Colonic mucosa (tissue), 4 donors: ENCODE results near the gene DRAXIN. TPM values are rescaled to one million over a fixed set of nuclear protein-coding genes. Genes with fewer than 3 reads are reported as not detected.

Source experiments
- DNase-seq: peaks from one replicate; pipeline ENCODE4 v3.0.0-alpha.2; 2020
- H3K27ac ChIP-seq: fragments of 200-600 bp; one replicate; pipeline ENCODE4 v1.8.0; 2021
- H3K27me3 ChIP-seq: fragments of 200-600 bp; one replicate; pipeline ENCODE4 v1.8.0; 2021
- H3K36me3 ChIP-seq: fragments of 200-600 bp; one replicate; pipeline ENCODE4 v1.8.0; 2021
- H3K4me1 ChIP-seq: fragments of 200-600 bp; one replicate; pipeline ENCODE4 v1.8.0; 2021; ENCODE audit warnings: mild to moderate bottlenecking
- H3K4me3 ChIP-seq: fragments of 200-600 bp; one replicate; pipeline ENCODE4 v1.8.0; 2021
- H3K9ac ChIP-seq, 2 donors: one replicate each; pipeline ENCODE4 v1.7.0; 2013; ENCODE audit warnings: control low read depth in 2 of 2, low read depth in 2 of 2, low read length in 2 of 2
- H3K9me3 ChIP-seq: fragments of 200-600 bp; one replicate; pipeline ENCODE4 v1.8.0; 2021
- CTCF ChIP-seq: fragments of 200-600 bp; IDR thresholded peaks from one replicate; pipeline ENCODE4 v1.8.0; 2022; ENCODE audit warnings: antibody characterized with exemption, mild to moderate bottlenecking
- intact Hi-C: fragments of 100-400 bp; cut with DNase I; formaldehyde crosslinking; loops from one replicate; pipeline ENCODE4 v1.14.1; 2022
- total RNA-seq, 2 donors: library from RNA; stranded (reverse); fragmentation: NEBNext Ultra II Directional in 1 of 2; extraction: Animal tissue kit (Norgen Biotek cat#: 25700) in 1 of 2; gene quantifications; one replicate each; pipeline ENCODE4 v1.2.1, GENCODE V29; 2021
- donor health status: healthy.
- donor health status: DM: no; HTN: no; CAD: no.
- donor health status: DM: no; HTN: no; CAD: no.

DRAXIN gene
- total RNA-seq, 2 donors from 2014 or later: 0.05 TPM

DNA sequence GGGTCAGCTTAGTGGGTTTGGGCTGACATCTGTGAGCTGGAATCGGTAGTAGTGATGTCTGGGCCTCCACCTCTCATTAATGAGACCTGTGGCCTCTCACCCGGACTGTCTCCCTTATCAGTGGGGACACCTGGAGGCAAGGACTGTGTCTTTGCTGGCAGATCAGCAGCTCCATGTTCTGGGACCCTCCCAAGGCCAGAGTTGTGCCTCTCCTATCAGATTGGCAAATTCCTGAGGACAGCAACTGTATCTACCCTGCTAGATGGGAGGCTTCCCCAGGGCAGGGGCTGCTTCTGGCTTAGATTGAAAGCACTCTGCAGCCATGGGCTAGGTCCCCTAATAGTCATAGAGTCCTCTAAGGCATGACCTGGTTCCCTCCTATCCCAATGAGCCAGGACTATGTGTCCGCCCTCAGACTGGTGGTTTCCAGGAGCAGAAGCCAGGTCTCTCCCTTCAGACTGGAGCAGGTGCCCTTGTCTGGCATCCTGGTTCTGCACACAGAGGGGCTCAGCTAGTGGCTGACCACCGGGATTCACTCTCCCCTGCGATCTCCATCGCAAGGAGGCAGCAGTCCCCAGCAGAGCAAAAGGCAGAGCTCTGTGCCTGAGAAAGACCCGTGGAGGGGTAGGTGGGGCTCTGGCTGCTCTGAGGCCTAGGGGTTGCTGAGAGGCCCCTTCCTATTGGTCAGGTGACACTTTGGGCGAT lies 5.8 kb downstream of the DRAXIN start:
- H3K9me3 ChIP-seq: no peaks in the 10 kb centered on the region

DNA sequence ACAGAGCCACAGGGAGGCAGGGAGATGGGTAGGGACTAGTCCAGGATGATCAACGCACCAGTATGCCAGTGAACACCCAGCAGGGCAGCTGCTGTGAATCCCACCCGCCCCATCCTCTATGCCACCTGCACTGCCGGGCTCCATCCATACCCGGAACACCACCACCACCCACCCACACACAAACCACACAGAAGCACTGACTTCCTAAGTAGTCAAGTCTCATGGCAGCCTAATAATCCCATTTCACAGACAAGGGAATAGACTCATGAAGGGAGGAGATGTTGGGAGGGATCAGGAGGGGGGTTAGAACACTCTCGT lies 6.3 kb downstream of the DRAXIN start:
- peaks cover 13% of the 10 kb centered on the region for H3K27me3 ChIP-seq
- TF ChIP-seq CTCF: no peak
- H3K9ac ChIP-seq: no peak overlapping the region
- H3K36me3 ChIP-seq: no peaks in the 10 kb centered on the region
- no peaks in the 10 kb centered on the region for H3K9me3 ChIP-seq
- H3K4me1 ChIP-seq: no peaks in the 10 kb centered on the region
- no peak overlapping the region for H3K27ac ChIP-seq
- H3K4me3 ChIP-seq: no peak overlapping the region
- intact Hi-C loops: no loop called here
- DNase-seq: no peak

More for the DNA sequence above, 5.8 kb downstream of the DRAXIN start:
- H3K36me3 ChIP-seq: no peaks in the 10 kb centered on the region
- no peak overlapping the region for H3K4me3 ChIP-seq
- intact Hi-C loops: no loop called here
- no peaks in the 10 kb centered on the region for H3K4me1 ChIP-seq
- no peak overlapping the region for H3K27ac ChIP-seq
- H3K27me3 ChIP-seq: peaks cover 16% of the 10 kb centered on the region
- H3K9ac ChIP-seq: no peak overlapping the region
- DNase-seq: no peak
- TF ChIP-seq CTCF: no peak

DNA sequence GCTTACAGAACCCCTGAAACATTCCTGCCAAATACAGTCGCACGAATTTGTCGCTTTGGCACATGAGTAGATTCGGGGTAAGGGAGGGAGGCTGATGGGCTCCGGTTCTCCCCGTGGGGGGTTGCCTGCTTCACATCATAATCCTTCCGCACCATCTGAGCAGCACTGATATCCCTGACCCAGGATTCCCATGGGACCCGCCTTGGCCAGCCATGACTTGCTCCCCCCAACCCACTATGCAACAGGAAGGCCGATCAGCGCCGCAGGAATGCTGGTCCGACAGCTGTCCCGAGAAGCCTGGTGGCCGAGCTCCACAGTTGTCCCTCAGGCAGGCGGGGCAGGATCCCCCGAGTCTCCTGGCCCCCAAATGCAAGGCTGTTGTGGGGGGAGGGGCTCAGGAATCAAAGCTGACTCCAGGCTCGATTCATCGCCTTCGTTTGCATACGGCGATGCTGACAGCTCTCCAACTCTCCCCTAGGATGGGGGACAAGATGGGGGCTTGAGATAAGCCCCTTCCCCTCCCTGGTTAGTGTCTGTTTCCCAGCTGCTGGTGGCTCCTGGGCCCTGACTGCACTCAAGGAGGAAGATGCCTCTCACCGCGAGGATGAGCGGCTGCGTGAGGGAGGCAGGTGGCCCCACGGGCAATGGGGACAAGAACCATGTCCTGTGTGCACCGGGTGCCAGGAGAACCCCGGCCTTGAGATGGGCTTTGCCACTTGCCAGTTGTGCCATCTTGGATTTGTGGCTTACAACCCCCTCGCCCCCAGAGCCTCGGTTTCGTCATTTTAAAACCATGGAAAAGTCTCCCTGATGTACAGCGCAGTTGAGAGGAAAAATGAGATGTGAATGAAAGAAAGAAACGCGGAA lies 9.3 kb downstream of the DRAXIN start:
- H3K9me3 ChIP-seq: no peaks in the 10 kb centered on the region
- H3K4me3 ChIP-seq: no peak overlapping the region
- H3K27me3 ChIP-seq: no peaks in the 10 kb centered on the region
- intact Hi-C loops: no loop called here
- no peak overlapping the region for H3K27ac ChIP-seq
- TF ChIP-seq CTCF: no peak
- DNase-seq: no peak
- no peaks in the 10 kb centered on the region for H3K4me1 ChIP-seq
- H3K9ac ChIP-seq: no peak overlapping the region
- no peaks in the 10 kb centered on the region for H3K36me3 ChIP-seq

DNA sequence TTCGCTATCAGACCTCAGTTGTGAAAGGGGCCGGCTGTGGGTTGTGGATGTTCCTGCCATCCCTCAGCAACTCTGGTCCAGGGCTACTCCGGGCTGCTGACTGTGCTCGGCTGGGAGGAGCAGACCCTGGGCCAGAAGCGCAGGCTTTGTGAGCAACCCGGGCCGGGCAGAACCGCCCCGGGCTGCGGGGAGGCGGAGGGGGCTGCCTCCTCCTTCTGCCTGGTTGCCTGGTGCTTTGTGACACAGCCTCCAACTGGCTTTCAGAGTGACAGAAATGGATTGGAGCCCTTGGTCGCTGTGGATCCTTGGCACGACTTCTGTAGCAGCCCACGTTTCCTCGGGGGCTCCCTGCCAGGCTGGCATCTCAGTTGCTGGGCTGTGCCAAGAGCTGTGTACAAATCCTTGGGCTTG lies 10.0 kb downstream of the DRAXIN start:
- Histone ChIP-seq H3K36me3 (no peaks in the 10 kb centered on the region), H3K4me3 (no peak overlapping the region), H3K27ac (no peak overlapping the region), H3K4me1 (no peaks in the 10 kb centered on the region), H3K9me3 (no peaks in the 10 kb centered on the region), H3K27me3 (no peaks in the 10 kb centered on the region), H3K9ac (no peak overlapping the region)
- no peak for DNase-seq
- intact Hi-C loops: no loop called here
- no peak for TF ChIP-seq CTCF

GRCh38 chr1:11701981-11702803 lies 10.7 kb downstream of the DRAXIN start:
- Histone ChIP-seq H3K9me3 (no peaks in the 10 kb centered on the region), H3K9ac (no peak overlapping the region), H3K4me3 (no peak overlapping the region), H3K27ac (no peak overlapping the region), H3K27me3 (no peaks in the 10 kb centered on the region), H3K36me3 (no peaks in the 10 kb centered on the region), H3K4me1 (no peaks in the 10 kb centered on the region)
- DNase-seq: no peak
- no peak for TF ChIP-seq CTCF
- intact Hi-C loops: no loop called here
